ENCODE measurements around the gene COMMD1. TPM values are rescaled to one million over a fixed set of nuclear protein-coding genes. Genes with fewer than 3 reads are reported as not detected.

COMMD1 gene
- total RNA-seq, 1 experiment from 2014 or later: 41.4 TPM

GRCh38 chr2:62163834-62164233 is 258.4 kb downstream of the COMMD1 start:
- CTCF ChIA-PET: no interaction called here
- BruUV-seq (replicated peaks): no TSS peak
- Histone ChIP-seq H3K27me3 (replicated peaks; ENCODE audit: insufficient read depth, low read depth, low read length, poor library complexity) (no peaks in the 10 kb centered on the region), H3K36me3 (ENCODE audit: insufficient read depth, low read length, poor library complexity, severe bottlenecking) (no peaks in the 10 kb centered on the region), H3K27ac (ENCODE audit: low read depth, low read length, poor library complexity, severe bottlenecking) (no peak overlapping the region), H3K4me1 (ENCODE audit: insufficient read depth, low read length, poor library complexity, severe bottlenecking) (peaks cover 12% of the 10 kb centered on the region), H3K9me3 (ENCODE audit: low read depth, low read length, poor library complexity, severe bottlenecking) (no peaks in the 10 kb centered on the region), H3K4me3 (ENCODE audit: low read depth, low read length, poor library complexity, severe bottlenecking) (no peak overlapping the region)
- intact Hi-C loops (cut with micrococcal nuclease; ENCODE audit: unreplicated experiment): no loop called here
- POLR2A ChIA-PET (ENCODE audit: low non-redundant PET): no interaction called here
- TF ChIP-seq CTCF (conservative IDR thresholded peaks at IDR 0.05; ENCODE audit: low read depth, low read length): no peak
- TF ChIP-seq EZH2 (IDR thresholded peaks at IDR 0.05; ENCODE audit: borderline replicate concordance, low read depth, low read length, poor library complexity, severe bottlenecking): no peak
- DNase-seq (ENCODE audit: low spot score): no peak

GRCh38 chr2:62175728-62176127 is 270.3 kb downstream of the COMMD1 start:
- intact Hi-C loops (cut with micrococcal nuclease; ENCODE audit: unreplicated experiment): no loop called here
- Histone ChIP-seq H3K36me3 (ENCODE audit: insufficient read depth, low read length, poor library complexity, severe bottlenecking) (no peaks in the 10 kb centered on the region), H3K4me3 (ENCODE audit: low read depth, low read length, poor library complexity, severe bottlenecking) (no peak overlapping the region), H3K27ac (ENCODE audit: low read depth, low read length, poor library complexity, severe bottlenecking) (no peak overlapping the region), H3K4me1 (ENCODE audit: insufficient read depth, low read length, poor library complexity, severe bottlenecking) (no peaks in the 10 kb centered on the region), H3K27me3 (replicated peaks; ENCODE audit: insufficient read depth, low read depth, low read length, poor library complexity) (no peaks in the 10 kb centered on the region), H3K9me3 (ENCODE audit: low read depth, low read length, poor library complexity, severe bottlenecking) (no peaks in the 10 kb centered on the region)
- DNase-seq (ENCODE audit: low spot score): no peak
- TF ChIP-seq CTCF (conservative IDR thresholded peaks at IDR 0.05; ENCODE audit: low read depth, low read length): no peak
- BruUV-seq (replicated peaks): no TSS peak
- POLR2A ChIA-PET (ENCODE audit: low non-redundant PET): no interaction called here
- CTCF ChIA-PET: no interaction called here

- no peak overlapping the region for H3K27ac ChIP-seq (ENCODE audit: low read depth, low read length, poor library complexity, severe bottlenecking)
- TF ChIP-seq CTCF (conservative IDR thresholded peaks at IDR 0.05; ENCODE audit: low read depth, low read length) (no peak), EZH2 (IDR thresholded peaks at IDR 0.05; ENCODE audit: borderline replicate concordance, low read depth, low read length, poor library complexity, severe bottlenecking) (no peak)
- no TSS peak for BruUV-seq (replicated peaks)
- no peak for DNase-seq (ENCODE audit: low spot score)
- intact Hi-C loops (cut with micrococcal nuclease; ENCODE audit: unreplicated experiment): no loop called here
- no peaks in the 10 kb centered on the region for H3K27me3 ChIP-seq (replicated peaks; ENCODE audit: insufficient read depth, low read depth, low read length, poor library complexity)
- no peaks in the 10 kb centered on the region for H3K36me3 ChIP-seq (ENCODE audit: insufficient read depth, low read length, poor library complexity, severe bottlenecking)
- H3K4me3 ChIP-seq (ENCODE audit: low read depth, low read length, poor library complexity, severe bottlenecking): no peak overlapping the region
- no peaks in the 10 kb centered on the region for H3K4me1 ChIP-seq (ENCODE audit: insufficient read depth, low read length, poor library complexity, severe bottlenecking)
- ChIA-PET CTCF (no interaction called here), POLR2A (ENCODE audit: low non-redundant PET) (no interaction called here)
- no peaks in the 10 kb centered on the region for H3K9me3 ChIP-seq (ENCODE audit: low read depth, low read length, poor library complexity, severe bottlenecking)
Measured at GRCh38 chr2:62176801-62177200, 271.3 kb downstream of the COMMD1 start.

Data from A673 (cell line).